ENCODE data around the gene TATDN3.
"Not testable (repeated sequence)": the region's sequence is repeated elsewhere in the genome, so short reads cannot be mapped to it uniquely, and the experiment has no call there.

DNA sequence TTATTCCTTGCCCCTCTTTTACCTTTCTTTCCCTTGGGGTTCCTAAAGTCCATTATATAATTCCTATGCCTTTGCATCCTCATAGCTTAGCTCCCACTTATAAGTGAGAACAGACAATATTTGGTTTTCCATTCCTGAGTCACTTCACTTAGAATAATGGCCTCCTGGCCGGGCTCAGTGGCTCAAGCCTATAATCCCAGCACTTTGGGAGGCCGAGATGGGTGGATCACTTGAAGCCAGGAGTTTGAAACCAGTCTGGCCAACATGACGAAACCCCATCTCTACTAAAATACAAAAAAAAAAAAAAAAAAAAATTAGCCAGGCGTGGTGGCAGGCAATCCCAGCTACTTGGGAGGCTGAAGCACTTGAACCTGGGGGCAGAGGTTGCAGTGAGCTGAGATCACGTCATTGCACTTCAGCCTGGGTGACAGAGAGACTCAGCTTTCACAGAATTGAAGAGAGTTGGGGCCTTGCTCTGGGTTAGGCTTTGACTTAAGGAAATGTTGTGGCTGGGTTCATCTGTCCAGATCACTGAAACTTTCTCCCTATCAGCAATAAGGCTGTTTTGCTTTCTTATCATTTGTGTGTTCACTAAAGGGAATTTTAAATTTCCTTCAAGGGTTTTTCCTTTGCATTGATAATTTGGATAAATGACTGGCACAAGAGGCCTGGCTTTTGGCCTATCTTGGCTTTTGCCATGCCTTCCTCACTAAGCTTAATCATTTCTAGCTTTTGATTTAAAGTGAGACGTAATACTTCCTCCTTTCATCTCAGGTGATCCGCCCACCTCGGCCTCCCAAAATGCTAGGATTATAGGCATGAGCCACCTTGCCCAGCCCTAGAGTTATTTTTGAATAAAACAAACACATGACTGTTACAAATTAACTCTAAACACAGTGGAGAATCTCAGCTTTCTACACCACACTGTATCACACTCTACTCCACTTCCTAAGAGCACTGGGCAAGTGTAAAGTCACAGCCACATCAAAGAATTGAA, 41.8 kb downstream of the TATDN3 start:
- TF ChIP-seq POLR2A, EP300 (IDR thresholded peaks at IDR 0.05): not testable (repeated sequence)
- TF ChIP-seq, protein P1, sequence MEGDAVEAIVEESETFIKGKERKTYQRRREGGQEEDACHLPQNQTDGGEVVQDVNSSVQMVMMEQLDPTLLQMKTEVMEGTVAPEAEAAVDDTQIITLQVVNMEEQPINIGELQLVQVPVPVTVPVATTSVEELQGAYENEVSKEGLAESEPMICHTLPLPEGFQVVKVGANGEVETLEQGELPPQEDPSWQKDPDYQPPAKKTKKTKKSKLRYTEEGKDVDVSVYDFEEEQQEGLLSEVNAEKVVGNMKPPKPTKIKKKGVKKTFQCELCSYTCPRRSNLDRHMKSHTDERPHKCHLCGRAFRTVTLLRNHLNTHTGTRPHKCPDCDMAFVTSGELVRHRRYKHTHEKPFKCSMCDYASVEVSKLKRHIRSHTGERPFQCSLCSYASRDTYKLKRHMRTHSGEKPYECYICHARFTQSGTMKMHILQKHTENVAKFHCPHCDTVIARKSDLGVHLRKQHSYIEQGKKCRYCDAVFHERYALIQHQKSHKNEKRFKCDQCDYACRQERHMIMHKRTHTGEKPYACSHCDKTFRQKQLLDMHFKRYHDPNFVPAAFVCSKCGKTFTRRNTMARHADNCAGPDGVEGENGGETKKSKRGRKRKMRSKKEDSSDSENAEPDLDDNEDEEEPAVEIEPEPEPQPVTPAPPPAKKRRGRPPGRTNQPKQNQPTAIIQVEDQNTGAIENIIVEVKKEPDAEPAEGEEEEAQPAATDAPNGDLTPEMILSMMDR (IDR thresholded peaks at IDR 0.05): not testable (repeated sequence)
